ENCODE measurements around the gene EPB42. TPM values are rescaled to one million over a fixed set of nuclear protein-coding genes. Genes with fewer than 3 reads are reported as not detected.
"Not testable (repeated sequence)": the region's sequence is repeated elsewhere in the genome, so short reads cannot be mapped to it uniquely, and the experiment has no call there.

Gene EPB42
- total RNA-seq, 2 donors from 2014 or later: not detected

DNA sequence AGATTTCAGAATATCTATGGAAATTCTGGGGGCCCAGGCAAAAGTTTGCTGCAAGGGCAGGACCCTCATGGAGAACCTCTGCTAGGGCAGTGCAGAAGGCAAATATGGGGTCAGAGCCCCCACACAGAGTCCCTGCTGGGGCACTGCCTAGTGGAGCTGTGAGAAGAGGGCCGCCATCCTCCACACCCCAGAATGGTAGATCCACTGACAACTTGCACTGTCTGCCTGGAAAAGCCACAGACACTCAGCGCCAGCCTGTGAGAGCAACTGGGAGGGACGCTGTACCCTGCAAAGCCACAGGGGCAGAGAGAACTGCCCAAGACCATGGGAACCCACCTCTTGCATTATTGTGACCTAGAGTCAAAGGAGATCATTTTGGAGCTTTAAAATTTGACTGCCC lies 21.8 kb downstream of the EPB42 start:
- H3K4me3 Mint-ChIP-seq: no peak overlapping the region
- DNase-seq (ENCODE audit: low spot score) (no peak), ATAC-seq (no peak)
- H3K36me3 Mint-ChIP-seq: peaks cover 27% of the 10 kb centered on the region
- peaks cover under 1 to 4% of the 10 kb centered on the region in 2 donors for H3K4me1 Mint-ChIP-seq (ENCODE audit: low read depth in 2 of 2)
- no peaks in the 10 kb centered on the region for H3K9me3 Mint-ChIP-seq
- no peak overlapping the region for H3K27ac Mint-ChIP-seq
- H3K27me3 Mint-ChIP-seq: no peaks in the 10 kb centered on the region

DNA sequence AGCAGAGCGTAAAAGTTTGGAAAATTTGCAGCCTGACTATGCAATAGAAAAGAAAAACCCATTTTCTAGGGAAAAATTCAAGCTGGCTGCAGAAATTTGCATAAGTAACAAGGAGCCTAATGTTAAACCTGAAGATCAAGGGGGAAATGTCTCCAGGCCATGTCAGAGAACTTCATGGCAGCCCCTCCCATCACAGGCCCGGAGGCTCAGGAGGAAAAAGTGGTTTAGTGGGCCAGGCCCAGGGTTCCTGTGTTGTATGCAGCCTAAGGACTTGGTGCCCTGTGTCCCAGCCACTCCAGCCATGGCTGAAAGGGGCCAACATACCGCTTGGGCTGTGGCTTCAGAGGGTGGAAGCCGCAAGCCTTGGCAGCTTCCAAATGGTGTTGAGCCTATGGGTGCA lies 22.3 kb downstream of the EPB42 start:
- H3K27me3 Mint-ChIP-seq; H3K4me3 Mint-ChIP-seq; DNase-seq (ENCODE audit: low spot score); H3K9me3 Mint-ChIP-seq; H3K4me1 Mint-ChIP-seq (ENCODE audit: low read depth in 2 of 2); H3K27ac Mint-ChIP-seq; ATAC-seq: not testable (repeated sequence)
- peaks cover 27% of the 10 kb centered on the region for H3K36me3 Mint-ChIP-seq

DNA sequence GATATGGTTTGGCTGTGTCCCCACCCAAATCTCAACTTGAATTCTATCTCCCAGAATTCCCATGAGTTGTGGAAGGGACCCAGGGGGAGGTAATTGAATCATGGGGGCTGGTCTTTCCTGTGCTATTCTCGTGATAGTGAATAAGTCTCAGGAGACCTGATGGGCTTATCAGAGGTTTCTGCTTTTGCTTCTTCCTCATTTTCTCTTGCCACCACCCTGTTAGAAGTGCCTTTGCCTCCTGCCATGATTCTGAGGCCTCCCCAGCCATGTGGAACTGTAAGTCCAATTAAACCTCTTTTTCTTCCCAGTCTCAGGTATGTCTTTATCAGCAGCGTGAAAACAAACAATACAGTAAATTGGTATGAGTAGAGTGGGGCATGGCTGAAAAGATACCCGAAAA lies 23.0 kb downstream of the EPB42 start:
- H3K27me3 Mint-ChIP-seq; H3K27ac Mint-ChIP-seq; ATAC-seq; H3K4me1 Mint-ChIP-seq (ENCODE audit: low read depth in 2 of 2); H3K9me3 Mint-ChIP-seq; DNase-seq (ENCODE audit: low spot score); H3K4me3 Mint-ChIP-seq: not testable (repeated sequence)
- H3K36me3 Mint-ChIP-seq: peaks cover 28% of the 10 kb centered on the region

DNA sequence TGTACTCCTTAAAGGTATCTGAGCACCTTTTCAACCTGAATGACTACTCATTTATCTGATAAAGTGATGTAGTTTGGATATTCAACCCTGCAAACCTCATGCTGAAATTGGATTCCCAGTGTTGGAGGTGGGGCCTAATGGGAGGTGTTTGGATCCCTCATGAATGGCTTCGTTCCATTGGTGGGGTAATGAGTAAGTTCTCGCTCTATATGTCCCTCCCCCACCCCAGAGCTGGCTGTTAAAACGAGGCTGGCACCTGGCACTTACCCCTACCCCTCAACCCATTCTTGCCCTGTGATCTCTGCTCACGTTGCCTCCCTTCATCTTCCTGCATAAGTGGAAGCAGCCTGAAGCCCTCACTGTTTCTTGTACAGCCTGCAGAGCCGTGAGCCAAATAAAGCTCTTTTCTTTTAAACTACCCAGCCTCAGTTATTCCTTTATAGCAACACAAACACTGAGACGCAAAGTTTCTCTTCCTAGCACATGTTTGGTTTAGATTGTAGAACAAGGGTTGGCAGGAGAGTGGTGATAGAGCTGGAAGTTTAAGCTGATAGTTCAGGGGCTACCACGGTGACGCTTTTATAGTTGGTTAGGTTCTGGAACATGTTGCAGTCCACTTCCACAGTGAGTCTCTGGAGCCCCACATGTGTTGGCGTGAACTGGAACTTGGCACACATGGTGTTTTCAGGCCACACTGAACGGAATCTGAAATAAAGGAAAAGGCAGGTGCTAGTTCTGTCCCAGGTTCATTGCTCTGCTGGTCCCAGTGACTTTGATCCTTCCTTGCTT lies 23.9 kb downstream of the EPB42 start:
- Mint-ChIP-seq H3K9me3 (no peaks in the 10 kb centered on the region), H3K27me3 (no peaks in the 10 kb centered on the region), H3K27ac (no peak overlapping the region), H3K4me3 (no peak overlapping the region), H3K4me1 (ENCODE audit: low read depth in 2 of 2) (peaks cover 0 to 4% of the 10 kb centered on the region in 2 donors), H3K36me3 (peaks cover 33% of the 10 kb centered on the region)
- DNase-seq (ENCODE audit: low spot score): no peak
- ATAC-seq: no peak

DNA sequence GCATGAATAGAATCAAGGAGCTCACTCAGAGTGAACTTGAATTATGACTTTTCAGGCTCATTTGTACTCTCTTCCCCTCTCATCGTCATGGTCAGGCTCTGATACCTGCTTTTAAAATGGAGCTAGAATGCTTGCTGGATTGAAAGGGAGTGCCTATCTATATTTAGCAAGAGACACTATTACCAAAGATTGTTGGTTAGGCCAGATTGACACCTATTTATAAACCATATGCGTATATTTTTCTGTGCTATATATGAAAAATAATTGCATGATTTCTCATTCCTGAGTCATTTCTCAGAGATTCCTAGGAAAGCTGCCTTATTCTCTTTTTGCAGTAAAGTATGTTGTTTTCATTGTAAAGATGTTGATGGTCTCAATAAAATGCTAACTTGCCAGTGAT lies 26.0 kb downstream of the EPB42 start:
- Mint-ChIP-seq H3K27ac (no peak overlapping the region), H3K9me3 (no peaks in the 10 kb centered on the region), H3K27me3 (no peaks in the 10 kb centered on the region), H3K4me3 (no peak overlapping the region), H3K4me1 (ENCODE audit: low read depth in 2 of 2) (peaks cover 4% of the 10 kb centered on the region in 2 donors), H3K36me3 (peaks cover 42% of the 10 kb centered on the region)
- DNase-seq (ENCODE audit: low spot score) (no peak), ATAC-seq (no peak)

DNA sequence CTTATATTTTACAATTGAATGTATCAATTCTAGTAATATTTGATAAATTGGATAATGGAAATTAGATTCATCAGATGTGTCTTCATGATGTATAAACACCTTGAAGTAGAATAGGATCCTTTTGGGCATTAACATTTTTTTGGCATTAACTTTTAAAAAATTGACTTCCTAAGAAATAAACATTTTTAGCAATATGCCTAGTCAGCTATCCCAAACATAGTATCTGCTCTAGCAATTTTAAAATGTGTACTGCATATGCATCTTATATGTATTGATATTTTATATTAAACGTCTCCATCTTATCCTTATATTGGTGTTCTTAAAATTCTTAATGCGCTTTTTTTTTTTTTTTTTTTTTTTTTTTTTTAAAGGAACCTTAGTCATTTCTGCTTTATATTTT lies 27.1 kb downstream of the EPB42 start:
- H3K27me3 Mint-ChIP-seq: no peaks in the 10 kb centered on the region
- no peak for DNase-seq (ENCODE audit: low spot score)
- peaks cover 9 to 10% of the 10 kb centered on the region in 2 donors for H3K4me1 Mint-ChIP-seq (ENCODE audit: low read depth in 2 of 2)
- H3K27ac Mint-ChIP-seq: no peak overlapping the region
- ATAC-seq: no peak
- peaks cover 47% of the 10 kb centered on the region for H3K36me3 Mint-ChIP-seq
- H3K9me3 Mint-ChIP-seq: no peaks in the 10 kb centered on the region
- H3K4me3 Mint-ChIP-seq: no peak overlapping the region

DNA sequence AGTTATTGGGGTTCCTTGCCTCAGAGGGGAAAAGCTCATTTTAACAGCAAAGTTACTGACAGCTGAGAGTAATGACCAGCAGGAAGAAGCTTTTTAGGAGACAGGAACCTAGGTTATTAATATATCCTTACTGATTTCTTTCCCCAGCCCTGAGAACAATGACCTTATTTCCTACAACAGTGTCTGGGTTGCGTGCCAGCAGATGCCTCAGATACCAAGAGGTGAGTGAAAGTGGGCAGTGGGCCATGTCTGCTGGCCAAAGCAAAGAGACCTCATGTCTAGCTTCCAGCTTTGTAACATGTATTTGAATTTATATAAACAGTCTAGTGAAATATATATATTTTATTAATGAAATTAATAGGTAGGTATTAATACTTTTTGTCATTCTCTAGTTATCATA lies 30.6 kb downstream of the EPB42 start:
- H3K4me3 Mint-ChIP-seq: no peak overlapping the region
- no peak overlapping the region for H3K27ac Mint-ChIP-seq
- ATAC-seq: no peak
- peaks cover 30% of the 10 kb centered on the region for H3K36me3 Mint-ChIP-seq
- no peak for DNase-seq (ENCODE audit: low spot score)
- H3K27me3 Mint-ChIP-seq: no peaks in the 10 kb centered on the region
- peaks cover 15 to 24% of the 10 kb centered on the region in 2 donors for H3K4me1 Mint-ChIP-seq (ENCODE audit: low read depth in 2 of 2)
- H3K9me3 Mint-ChIP-seq: no peaks in the 10 kb centered on the region

DNA sequence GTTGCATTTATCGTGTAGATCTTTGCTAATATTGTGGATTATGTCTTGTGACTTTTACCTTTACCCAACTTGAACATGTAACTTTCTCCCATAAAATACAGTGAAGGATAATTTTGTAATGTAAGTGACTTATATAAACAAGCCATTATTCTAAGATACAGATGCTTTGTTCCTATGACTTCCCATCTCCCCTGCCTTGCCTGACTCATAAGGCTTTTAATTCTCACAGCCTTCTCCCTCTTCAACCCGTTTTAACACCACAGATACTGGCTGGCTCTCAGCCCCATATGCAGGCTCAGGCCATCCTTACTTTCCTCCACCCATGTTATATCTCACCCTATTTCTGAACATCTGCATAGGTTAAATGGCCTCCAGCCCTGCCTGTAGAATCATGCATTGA lies 31.5 kb downstream of the EPB42 start:
- Mint-ChIP-seq H3K27ac (peak overlapping the region in 1 of 2 donors; percentile 0), H3K27me3 (no peaks in the 10 kb centered on the region), H3K9me3 (no peaks in the 10 kb centered on the region), H3K4me3 (no peak overlapping the region), H3K4me1 (ENCODE audit: low read depth in 2 of 2) (peaks cover 18 to 30% of the 10 kb centered on the region in 2 donors), H3K36me3 (peaks cover 22% of the 10 kb centered on the region)
- ATAC-seq (no peak), DNase-seq (ENCODE audit: low spot score) (no peak)

DNA sequence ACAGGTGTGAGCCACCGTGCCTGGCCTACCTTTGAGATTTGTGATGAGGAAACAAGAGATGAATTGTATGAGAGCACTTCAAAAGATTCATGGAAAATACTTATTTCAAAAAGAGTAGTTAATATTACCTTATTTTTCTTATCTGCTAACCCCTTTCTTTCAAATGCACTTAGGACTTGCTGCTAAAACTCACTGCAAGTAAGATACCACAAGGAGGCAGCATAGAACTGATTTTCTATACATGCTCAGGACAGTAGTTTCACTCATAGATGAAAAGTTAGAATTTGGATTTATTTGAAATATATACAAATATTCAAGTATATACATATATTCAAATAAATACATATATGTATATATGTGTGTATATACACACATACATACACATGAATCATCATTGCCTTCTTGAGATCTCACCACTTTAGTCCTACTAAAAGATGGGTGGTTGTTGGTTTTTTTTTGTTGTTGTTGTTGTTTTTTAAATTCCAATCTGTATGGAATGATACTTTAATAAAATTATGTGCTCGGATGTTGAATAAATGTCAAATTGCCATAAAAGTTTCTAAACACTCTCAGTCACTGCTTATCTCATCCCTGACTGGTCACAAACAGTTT lies 33.2 kb downstream of the EPB42 start:
- peak overlapping the region; percentile 93 for H3K4me3 Mint-ChIP-seq
- no peaks in the 10 kb centered on the region for H3K9me3 Mint-ChIP-seq
- peaks cover 18 to 30% of the 10 kb centered on the region in 2 donors for H3K4me1 Mint-ChIP-seq (ENCODE audit: low read depth in 2 of 2)
- H3K36me3 Mint-ChIP-seq: peaks cover 18% of the 10 kb centered on the region
- H3K27me3 Mint-ChIP-seq: no peaks in the 10 kb centered on the region
- H3K27ac Mint-ChIP-seq: peak overlapping the region in 1 of 2 donors; percentile 84
- ATAC-seq: no peak
- DNase-seq (ENCODE audit: low spot score): no peak

DNA sequence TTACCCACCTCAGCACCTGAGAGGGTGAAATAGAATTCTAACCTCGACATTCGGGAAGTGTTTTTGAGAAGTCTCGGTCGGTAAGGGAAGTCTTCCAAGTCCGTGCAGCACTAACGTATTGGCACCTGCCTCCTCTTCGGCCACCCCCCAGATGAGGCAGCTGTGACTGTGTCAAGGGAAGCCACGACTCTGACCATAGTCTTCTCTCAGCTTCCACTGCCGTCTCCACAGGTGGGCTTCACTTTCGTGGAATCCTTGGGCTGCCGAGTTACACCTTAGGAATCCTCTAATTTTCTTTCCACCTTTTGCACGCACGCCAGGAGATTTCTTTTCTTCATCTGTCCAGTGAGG lies 34.8 kb downstream of the EPB42 start:
- Mint-ChIP-seq H3K4me1 (ENCODE audit: low read depth in 2 of 2) (peaks cover 18 to 26% of the 10 kb centered on the region in 2 donors), H3K36me3 (peaks cover 12% of the 10 kb centered on the region), H3K4me3 (peak overlapping the region; percentile 93), H3K9me3 (no peaks in the 10 kb centered on the region), H3K27me3 (no peaks in the 10 kb centered on the region), H3K27ac (peak overlapping the region; percentile 84 to 94)
- ATAC-seq (peak in 1 of 2 donors; percentile 11), DNase-seq (ENCODE audit: low spot score) (no peak)

DNA sequence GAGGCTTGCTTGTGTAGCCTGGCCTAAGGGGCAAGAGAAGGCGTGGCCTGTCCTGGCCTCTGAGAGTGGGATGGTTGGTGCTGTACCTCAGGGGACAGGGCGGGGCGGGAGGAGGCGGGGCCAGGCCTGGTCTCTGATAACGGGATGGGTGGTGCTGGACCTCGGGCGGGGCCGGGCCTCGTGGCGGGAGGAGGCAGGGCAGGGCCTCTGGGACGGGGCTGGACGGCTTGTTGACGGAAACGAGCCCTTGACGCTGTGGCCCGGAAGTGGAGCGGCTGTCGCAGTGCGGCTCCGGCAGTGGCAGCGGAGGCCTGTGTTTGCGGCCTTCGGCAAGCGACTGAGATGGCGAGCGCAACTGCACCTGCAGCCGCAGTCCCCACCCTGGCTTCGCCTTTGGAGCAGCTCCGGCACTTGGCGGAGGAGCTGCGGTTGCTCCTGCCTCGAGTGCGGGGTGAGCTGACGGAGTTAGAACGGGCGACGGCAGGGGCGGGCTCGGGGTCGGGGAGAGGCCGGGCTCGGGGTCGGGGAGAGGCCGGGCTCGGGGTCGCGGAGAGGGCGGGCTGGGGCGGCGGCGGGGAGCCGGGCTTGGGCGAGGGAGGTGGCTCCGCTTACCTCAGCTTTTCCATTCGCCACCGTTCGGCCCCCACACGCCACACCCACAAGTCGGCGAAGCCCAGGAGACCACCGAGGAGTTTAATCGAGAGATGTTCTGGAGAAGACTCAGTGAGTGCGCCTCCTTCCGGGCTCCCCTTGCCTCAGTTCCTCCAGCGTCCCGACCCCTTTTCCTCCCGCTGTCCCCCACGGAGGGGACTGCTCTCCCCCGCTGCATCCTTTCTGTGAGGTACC lies 35.4 kb downstream of the EPB42 start, which contains the start of gene CCNDBP1:
TSS of gene CCNDBP1 (plus strand) at position 247 of the 846 bp plus-strand sequence. CDS start at position 343, 96 bp downstream.
- H3K4me3 Mint-ChIP-seq: peak within 1 kb of the TSS; percentile 93
- no peaks in the 10 kb centered on the region for H3K9me3 Mint-ChIP-seq
- H3K27ac Mint-ChIP-seq: peak within 1 kb of the TSS; percentile 84 to 94
- no peaks in the 10 kb centered on the region for H3K27me3 Mint-ChIP-seq
- H3K4me1 Mint-ChIP-seq (ENCODE audit: low read depth in 2 of 2): peaks cover 18 to 26% of the 10 kb centered on the region in 2 donors
- DNase-seq (ENCODE audit: low spot score) (peak; percentile 97), ATAC-seq (peak; percentile 99)
- H3K36me3 Mint-ChIP-seq: peaks cover 9% of the 10 kb centered on the region

DNA sequence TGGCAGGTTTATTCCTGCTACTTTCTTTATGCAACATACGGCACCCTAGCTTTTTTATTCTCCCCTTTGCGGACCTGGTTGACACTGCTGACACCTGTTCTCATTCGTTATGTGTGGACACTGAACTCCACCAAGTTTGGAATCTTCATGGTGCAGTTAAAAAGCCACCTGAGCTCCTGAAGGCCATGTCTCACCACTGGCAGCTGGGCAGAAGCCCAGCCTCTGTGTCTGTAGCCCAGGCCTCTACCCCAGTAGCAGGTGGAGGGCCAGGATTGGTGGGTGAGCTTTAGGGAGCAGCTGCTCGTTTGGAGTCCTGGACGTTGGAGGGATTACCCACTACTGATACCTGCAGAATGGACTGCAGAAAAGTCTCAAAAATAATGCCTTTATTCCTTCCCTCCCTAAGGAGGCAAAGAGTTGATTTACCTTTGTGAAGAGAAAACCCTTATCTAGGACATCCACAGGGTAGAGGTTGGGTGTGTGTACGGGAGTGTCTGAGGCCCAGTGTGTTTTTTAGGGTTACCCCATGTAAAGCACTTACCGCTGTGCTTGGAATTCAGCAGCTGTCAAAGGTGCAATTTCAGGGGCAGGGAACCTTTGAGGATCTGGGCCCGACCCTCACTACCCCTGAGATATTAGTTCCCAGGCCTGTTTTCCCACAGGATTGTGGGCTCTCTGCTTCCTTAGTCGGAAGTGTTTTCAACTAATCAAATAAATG lies 36.3 kb downstream of the EPB42 start:
- peak overlapping the region; percentile 93 for H3K4me3 Mint-ChIP-seq
- no peaks in the 10 kb centered on the region for H3K9me3 Mint-ChIP-seq
- H3K4me1 Mint-ChIP-seq (ENCODE audit: low read depth in 2 of 2): peaks cover 17 to 25% of the 10 kb centered on the region in 2 donors
- no peak for ATAC-seq
- H3K27ac Mint-ChIP-seq: peak overlapping the region; percentile 84 to 94
- peaks cover 8% of the 10 kb centered on the region for H3K36me3 Mint-ChIP-seq
- no peak for DNase-seq (ENCODE audit: low spot score)
- no peaks in the 10 kb centered on the region for H3K27me3 Mint-ChIP-seq

DNA sequence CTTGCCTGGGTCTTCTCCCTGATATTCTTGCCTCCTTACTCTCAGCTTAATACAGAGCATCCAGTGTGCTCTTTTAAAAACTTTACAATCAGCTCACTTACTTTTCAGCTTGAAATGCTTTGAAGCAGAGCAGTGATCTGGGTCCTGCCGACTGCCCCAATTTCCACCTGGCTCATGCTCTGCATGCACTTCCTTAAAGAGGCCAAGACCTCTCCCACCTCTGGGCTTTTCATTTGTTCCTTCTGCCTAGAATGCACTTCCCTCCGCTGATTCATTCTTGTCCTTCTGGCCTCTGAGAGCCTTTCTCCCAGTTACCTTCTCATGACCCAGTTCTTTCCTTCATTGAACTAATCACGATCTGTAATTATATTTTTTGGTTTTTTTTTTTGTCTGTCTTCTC lies 37.5 kb downstream of the EPB42 start:
- Mint-ChIP-seq H3K27me3 (no peaks in the 10 kb centered on the region), H3K27ac (peak overlapping the region in 1 of 2 donors; percentile 43), H3K36me3 (peaks cover 4% of the 10 kb centered on the region), H3K4me3 (no peak overlapping the region), H3K4me1 (ENCODE audit: low read depth in 2 of 2) (peaks cover 13 to 20% of the 10 kb centered on the region in 2 donors), H3K9me3 (no peaks in the 10 kb centered on the region)
- DNase-seq (ENCODE audit: low spot score) (no peak), ATAC-seq (no peak)
